GM18505 (cell line): ENCODE measurements around the gene TTC8.
"Not testable (repeated sequence)": the region's sequence is repeated elsewhere in the genome, so short reads cannot be mapped to it uniquely, and the experiment has no call there.

Experiments
- ATAC-seq: cut with Tn5 transposase; IDR thresholded peaks from one replicate; pipeline ENCODE4 v1.9.1; 2021; ENCODE audit not compliant: unreplicated experiment
- POLR2A ChIP-seq: IDR thresholded peaks from 4 replicates; pipeline ENCODE4 v1.6.1; 2011; ENCODE audit warnings: borderline replicate concordance; ENCODE audit not compliant: insufficient read depth, insufficient read length; ENCODE audit errors: extremely low read depth

Gene TTC8

DNA sequence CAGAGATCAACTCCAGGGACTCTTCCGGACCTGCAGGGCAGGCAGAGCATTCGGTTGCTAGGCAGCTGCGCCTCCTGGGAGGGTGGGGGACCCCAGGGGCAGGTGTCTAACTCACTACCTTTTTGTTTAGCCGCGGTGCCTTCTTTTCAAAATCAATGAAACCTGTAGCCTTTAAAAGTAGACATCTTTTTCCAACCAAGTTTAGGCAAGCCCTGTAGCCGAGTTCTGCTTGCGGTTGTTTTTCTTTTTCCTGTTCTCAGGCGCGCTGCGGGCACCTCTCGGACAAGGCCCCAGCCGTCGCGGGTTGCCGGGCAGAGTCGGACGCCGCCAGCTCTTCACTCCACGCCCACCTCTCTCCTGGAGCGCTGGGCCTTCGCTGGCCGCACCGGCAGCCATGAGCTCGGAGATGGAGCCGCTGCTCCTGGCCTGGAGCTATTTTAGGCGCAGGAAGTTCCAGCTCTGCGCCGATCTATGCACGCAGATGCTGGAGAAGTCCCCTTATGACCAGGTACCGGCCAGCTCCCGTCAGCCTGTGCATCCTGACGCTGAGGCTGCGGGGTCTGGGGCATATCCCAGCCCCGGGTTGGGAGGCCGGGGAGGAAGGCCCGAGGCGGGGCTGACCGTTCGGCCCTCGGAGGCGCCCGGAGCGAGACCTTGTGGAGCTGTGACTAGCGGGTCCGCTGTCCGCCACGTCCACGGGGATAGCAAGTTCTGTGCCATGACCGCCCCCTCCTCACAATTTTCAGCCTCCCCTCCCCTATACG is at the start of gene TTC8:
TSS of gene TTC8 (plus strand) at position 338 of the 764 bp plus-strand sequence. CDS start at position 395, 57 bp downstream.
- TF ChIP-seq POLR2A: peak; percentile 85
- ATAC-seq: peak; percentile 98

DNA sequence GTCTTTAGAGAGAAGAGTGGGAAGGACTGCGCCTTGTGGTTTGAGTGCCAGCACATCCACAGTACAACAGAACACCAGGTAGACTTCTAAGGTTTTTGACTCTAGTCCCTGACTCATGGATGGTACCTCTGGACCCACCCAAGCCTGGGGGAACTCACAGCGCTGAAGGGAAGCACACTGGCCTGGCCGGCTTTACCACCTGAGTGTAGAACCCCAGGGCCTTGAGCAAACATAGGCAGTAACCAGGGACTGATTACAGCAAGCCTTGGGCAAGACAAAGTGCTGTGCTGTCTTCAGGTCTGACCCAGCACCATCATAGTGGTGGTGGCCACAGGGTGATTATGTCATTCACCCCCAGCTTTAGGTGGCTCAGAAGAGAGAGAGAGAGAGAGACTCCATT is 48.9 kb upstream of the TTC8 start:
- TF ChIP-seq POLR2A: no peak
- ATAC-seq: no peak

DNA sequence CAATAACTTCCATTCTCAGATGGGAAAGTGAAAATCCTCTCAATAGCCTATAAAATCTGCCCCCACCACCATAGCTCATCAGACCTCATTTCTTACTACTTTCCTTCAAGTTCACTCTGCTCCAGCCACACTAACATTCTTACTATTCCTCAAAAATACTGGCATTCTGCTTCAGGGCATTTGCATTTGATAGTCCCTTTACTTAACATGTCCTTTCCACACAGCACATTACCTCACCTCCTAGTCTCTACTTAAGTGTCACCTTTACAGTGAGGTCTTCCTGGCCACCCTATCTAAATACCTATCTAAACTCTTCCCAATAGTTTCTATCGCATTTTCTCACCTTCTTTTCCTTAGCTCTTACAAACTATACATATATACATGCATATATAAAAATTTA is 38.5 kb upstream of the TTC8 start:
- no peak for TF ChIP-seq POLR2A
- no peak for ATAC-seq

DNA sequence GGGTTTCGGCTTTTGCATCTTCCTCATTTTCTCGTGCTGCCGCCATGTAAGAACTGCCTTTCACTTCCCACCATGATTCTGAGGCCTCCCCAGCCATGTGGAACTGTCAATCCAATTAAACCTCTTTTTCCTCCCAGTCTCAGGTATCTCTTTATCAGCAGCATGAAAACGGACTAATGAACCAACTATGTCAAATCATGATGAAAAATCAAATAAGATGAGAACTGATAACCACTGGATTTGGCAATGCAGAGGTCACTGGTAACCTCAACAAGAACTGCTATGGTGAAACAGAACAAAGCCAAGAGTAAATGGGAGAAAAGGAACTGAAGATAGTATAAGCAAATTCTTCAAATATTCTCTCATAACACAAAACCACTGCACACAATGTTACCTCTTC is 37.7 kb upstream of the TTC8 start:
- no peak for TF ChIP-seq POLR2A

DNA sequence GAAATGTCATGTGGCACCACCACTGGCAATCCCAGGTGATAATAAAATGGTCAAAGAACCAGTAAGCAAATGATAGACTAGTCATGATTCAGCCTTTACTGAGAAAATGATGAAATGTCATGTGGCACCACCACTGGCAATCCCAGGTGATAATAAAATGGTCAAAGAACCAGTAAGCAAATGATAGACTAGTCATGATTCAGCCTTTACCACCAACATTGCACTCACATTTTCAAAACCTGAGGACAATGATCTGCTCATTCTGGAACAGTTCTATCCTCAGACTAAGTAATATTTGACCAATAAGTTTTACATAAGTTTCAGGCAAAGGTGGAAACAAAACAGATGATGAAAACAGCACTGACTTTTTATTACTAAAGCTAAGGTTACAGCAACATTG is 34.9 kb upstream of the TTC8 start:
- not testable (repeated sequence) for ATAC-seq

More for the DNA sequence above, 37.7 kb upstream of the TTC8 start:
- no peak for ATAC-seq

DNA sequence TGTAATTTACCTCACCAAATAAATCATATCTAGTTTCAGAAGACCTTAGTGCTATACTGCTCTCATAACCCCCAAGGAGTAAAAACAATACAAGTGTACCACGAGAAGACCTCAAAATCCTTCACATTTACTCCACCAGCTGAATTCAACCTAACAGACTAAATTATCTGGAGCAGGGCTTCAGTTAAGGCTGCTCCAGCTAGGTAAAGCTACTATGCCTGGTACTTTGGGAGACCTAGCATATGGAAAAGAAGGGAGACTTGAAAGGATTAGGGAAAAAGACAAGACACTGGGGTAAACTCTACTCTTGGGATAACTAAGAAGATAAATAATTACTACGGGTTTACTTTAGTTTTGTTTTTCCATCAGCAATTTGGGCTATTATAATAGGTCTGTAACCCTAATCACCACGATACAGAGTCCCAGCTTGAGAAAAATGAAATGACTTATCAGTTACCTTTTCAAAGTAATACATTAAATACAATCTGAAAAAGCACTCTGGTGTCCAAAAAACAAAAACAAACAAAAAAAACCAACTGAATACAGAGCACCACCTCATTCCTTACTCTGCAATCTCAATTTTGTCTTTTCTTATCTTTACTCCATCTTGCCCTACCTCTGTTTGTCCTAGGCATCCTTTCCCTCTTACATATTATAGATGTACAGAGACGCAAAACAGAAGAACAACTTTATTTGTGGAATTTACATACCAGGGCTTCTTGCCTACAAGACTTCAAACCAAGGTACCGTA is 33.8 kb upstream of the TTC8 start:
- no peak for ATAC-seq
- no peak for TF ChIP-seq POLR2A

DNA sequence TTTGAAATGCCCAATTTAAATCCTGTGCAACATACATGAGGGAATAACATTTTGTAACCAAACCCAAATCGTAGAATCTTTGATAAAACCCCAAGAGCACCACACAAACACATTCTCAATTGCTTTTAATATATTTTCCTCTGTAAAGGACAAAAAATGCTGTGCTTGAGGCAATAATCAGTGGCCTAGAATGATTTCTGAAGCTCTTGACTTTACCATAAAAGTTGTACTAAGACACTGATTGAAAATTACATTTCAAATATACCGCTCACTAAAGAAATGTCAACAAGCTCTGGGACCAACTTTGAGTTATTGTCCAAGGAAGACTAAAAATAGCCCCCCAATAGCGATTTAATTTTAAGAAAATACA is 33.2 kb upstream of the TTC8 start:
- TF ChIP-seq POLR2A: no peak
- no peak for ATAC-seq

DNA sequence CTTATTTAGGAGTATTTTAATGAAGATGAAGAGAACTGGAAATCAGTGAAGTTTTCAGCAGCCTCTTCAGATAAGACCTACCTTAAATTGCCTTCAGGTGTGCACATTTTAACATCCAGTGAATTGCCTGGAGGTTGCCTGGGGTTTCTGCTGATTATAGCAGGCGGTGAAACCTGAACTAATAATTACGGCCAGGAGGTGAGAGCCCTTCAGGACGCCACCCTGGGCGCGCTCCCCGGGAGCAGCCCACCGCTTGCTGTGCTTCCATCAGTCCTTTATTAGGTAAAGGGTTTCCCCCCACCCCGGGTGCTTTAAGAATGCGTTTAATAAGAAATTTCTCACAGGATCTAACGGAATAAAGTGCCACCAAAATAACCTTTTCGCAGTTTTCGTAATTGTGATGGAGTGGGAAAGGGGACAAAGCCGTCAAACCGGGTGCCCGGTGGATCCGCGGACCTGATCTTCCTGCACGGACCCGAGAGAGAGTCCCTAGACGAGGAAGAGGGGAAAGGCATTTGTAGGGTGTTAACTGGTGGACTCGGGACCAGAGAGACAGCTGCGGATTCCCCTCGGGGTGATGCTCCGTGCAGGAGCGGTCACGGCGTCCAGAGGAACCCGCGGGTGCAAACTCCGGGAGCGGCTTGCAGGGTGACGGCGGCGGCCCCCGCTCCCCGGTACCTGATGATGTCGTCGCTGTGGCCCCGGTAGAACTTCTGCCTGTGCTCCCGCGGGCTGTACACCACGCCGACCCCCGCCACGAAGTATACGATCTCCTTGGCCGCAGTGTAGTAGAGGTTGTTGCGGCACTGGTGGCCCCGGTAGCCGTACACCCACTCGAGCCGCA is 32.6 kb upstream of the TTC8 start:
- no peak for TF ChIP-seq POLR2A
- no peak for ATAC-seq

DNA sequence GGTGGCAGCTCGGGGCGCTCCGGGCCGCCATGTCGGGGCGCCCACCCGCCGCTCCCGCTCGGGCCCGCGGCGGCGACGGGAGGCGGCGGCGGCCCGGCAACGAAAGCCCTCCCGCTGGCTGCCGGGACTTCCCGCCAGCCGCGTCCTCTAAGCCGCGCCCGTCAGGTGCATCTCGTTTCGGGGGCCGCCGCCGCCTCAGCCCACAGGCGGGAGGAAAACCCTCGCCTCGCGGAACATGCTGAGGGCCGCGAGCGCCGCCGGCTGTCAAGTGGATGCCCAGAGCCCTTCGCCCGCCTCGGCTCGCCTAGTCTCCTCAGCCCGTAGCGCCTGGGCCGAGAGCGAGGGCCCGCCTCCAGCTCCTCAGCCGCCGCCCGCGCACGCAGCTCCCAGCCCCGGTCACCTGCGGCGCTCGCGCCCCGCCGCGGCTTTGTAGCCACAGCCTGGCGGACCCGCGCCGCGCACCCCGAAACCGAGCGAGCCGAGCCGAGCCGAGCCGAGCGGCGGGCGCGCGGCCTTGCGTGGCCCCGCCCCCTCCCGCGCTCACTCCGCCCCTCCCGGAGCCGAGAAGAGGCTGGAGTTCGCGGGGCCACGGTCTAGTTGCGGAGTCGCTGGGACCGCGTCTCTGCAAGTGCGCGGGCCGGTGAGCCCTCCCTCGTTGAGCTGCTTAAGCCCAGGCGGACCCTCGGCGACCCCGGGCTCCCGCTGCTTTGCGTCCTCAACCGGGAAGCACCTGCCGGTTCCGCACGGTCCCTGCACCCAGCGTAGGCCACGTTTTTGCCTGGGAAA is 31.8 kb upstream of the TTC8 start, which contains the start of gene EML5:
TSS of gene EML5 (minus strand) at position 481 of the 786 bp plus-strand sequence. CDS start at position 31, 450 bp downstream.
- ATAC-seq: peak; percentile 94
- TF ChIP-seq POLR2A: peak; percentile 49

DNA sequence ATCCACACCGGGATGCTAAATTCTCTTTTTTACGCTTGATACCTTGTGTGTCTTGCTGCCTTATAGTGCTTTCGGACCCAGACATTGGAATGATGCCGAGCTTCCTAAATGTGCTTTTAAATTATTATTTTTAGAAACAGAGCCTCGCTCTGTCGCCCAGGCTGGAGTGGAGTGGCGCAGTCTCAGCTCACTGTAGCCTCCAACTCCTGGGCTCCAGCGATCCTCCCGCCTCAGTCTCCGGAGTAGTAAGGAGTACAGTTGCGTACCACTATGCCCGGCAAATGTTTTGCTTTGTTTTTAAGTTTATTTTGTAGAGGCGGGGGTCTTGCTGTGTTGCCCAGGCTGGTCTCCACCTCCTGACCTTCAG is 31.2 kb upstream of the TTC8 start:
- ATAC-seq: no peak
- TF ChIP-seq POLR2A: no peak

DNA sequence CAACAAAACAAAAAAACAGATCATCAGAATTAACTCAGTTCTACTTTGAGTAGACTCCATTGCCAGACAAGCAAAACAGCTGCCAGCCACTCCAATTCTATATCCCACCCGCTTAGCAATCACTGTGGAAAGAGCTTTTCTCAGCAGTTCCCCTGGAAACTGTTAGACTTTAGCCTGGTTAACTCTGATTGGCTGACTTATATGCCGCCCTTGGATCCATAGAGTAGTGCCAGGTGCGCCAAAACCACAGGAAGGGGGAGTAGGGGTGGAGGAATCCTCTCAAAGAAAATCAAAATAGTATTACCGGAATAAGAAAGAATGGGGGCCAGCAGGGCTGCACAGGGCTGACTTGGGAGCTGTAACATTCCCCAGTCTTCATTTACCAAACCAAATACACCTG is 26.3 kb upstream of the TTC8 start:
- no peak for TF ChIP-seq POLR2A
- ATAC-seq: no peak

DNA sequence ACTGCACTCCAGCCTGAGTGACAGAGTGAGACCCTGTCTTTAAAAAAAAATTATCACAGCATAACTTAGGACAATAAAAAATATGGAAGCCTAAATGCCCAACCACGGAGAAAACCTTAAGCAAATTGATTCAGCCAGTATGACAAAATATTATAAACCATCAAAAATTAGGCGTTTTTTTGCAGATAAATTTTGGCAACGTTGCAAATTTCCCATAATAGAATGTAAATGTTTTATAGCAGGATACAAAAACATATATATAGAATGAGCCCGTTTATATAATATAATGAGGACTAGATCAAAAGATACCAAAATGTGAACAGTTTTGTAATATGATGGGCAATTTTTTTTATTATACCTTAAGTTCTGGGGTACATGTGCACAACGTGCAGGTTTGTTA is 24.9 kb upstream of the TTC8 start:
- ATAC-seq: no peak

DNA sequence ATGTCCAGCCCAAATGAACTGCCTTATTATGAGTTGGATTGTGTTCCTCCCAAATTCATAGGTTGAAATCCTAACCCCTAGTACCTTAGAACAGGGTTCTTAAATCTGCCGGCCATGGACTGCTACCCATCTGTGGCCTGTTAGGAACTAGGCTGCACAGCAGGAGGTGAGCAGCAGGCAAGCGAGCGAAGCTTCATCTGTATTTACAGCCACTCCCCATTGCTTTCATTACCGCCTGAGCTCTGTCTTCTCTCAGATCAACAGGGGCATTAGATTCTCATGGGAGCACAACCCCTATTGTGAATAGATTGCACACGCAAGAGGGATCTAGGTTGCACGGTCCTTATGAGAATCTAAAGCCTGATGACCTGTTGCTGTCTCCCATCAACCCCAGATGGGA is 21.9 kb upstream of the TTC8 start:
- TF ChIP-seq POLR2A: no peak
- ATAC-seq: no peak

More for the DNA sequence above, 24.9 kb upstream of the TTC8 start:
- TF ChIP-seq POLR2A: no peak
